GM12874 (cell line): ENCODE results near the gene SUN5.

Source experiments
- TF ChIP-seq, protein P1 (sequence below): IDR thresholded peaks from 2 replicates; pipeline ENCODE4 v1.5.1; 2011; ENCODE audit warnings: low read depth, mild to moderate bottlenecking, control low read depth, low read length, moderate library complexity; ENCODE audit not compliant: insufficient read depth

The SUN5 gene

DNA sequence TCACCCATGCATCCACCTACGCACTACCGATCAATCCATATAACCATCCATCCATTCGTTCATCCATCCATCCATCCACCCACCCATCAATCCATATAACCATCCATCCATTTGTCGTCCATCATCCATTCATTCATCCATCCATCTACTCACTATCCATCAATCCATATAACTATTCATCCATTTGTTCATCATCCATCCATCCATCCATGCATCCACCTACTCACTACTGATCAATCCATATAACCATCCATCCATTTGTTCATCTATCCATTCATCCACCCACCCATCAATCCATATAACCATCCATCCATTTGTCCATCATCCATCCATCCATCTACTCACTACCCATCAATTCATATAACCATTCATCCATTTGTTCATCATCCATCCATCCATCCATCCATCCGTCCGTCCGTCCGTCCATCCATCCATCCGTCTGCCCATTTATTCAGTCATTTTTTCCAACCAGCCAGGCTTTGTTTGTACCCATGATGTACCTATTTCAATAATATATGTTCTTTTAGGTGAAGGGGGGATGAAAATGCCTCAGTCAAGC, 21.2 kb upstream of the SUN5 start:
- TF ChIP-seq, protein P1, sequence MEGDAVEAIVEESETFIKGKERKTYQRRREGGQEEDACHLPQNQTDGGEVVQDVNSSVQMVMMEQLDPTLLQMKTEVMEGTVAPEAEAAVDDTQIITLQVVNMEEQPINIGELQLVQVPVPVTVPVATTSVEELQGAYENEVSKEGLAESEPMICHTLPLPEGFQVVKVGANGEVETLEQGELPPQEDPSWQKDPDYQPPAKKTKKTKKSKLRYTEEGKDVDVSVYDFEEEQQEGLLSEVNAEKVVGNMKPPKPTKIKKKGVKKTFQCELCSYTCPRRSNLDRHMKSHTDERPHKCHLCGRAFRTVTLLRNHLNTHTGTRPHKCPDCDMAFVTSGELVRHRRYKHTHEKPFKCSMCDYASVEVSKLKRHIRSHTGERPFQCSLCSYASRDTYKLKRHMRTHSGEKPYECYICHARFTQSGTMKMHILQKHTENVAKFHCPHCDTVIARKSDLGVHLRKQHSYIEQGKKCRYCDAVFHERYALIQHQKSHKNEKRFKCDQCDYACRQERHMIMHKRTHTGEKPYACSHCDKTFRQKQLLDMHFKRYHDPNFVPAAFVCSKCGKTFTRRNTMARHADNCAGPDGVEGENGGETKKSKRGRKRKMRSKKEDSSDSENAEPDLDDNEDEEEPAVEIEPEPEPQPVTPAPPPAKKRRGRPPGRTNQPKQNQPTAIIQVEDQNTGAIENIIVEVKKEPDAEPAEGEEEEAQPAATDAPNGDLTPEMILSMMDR, result no peak

DNA sequence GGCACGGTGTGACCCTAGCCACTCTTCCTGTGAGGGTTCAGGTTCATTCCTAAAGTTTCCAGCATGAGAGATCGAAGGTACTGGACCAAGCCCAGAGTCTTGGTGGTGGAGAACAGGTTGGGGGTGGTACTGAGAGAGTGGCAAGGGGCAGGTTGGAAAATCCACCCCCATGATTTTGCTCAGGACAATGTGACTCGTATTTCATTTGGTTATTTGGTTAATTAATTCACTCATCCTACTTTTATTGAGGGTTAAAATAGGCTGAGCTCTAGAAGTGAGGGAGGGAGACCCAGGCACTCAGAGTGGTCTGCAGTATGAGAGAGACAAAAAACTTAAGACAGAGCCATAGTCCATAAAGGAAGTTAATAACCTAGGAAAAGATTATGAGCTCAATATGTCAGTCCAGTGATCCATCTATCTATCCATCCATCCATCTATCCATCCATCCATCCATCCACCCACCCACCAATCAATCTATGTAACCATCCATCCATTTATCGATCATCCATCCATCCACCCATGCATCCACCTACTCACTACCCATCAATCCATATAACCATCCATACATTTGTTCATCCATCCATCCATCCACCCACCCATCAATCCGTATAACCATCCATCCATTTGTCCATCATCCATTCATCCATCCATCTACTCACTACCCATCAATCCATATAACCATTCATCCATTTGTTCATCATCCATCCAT, 20.5 kb upstream of the SUN5 start:
- TF ChIP-seq, protein P1, result no peak

DNA sequence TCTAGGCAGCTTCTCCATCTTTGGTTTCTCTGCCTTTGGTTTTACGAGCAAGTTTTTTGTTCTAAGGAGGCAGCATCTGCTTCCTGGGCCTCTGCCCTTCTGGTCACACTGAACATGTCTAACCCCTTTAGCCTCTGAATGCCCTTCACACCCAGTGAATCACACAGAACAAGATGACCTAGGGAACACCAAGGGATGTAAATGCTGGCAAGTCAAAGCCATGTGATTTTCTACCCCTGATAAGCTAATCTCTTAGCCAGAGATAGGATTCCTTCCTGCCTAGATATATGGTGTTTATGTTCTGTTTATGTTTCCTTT, 20.0 kb upstream of the SUN5 start:
- TF ChIP-seq, protein P1, result no peak

DNA sequence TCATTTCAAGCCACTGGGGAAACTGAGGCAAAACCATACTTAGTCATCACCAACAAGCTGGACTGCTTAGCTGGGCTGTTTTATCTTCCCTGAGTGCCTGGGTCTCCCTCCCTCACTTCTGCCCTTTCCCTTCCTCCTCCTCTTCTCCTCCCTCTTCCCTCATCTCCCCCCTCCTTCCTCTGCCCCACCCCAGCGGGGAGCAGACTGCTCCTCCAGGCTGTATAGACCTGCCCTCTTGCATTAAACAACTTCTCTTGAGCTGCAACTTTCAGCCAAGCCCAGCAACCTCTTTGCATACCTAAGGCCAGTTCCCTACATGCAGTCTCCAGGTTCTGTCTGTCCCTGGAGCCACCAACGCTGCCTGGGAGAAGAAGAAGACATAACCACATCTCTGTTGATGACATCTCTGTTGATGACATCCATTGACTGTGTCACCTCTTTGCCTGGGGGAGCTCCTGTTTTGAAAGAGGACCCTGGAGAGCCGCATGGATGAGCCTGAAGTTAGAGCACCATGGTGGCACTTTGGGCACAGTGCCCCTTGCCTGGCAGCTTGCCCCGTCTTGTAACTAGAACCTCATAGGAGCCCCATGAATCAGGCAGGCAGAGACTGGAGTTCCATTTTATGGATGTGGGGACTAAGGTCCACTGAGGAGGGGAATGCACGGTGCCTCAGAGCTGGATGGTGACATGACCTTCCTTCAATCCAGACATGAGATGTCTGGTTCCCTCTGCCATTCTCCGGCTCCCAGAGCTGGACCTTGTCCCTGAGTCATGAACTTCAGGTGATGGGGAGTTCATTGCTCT, 19.4 kb upstream of the SUN5 start:
- TF ChIP-seq, protein P1, result no peak

DNA sequence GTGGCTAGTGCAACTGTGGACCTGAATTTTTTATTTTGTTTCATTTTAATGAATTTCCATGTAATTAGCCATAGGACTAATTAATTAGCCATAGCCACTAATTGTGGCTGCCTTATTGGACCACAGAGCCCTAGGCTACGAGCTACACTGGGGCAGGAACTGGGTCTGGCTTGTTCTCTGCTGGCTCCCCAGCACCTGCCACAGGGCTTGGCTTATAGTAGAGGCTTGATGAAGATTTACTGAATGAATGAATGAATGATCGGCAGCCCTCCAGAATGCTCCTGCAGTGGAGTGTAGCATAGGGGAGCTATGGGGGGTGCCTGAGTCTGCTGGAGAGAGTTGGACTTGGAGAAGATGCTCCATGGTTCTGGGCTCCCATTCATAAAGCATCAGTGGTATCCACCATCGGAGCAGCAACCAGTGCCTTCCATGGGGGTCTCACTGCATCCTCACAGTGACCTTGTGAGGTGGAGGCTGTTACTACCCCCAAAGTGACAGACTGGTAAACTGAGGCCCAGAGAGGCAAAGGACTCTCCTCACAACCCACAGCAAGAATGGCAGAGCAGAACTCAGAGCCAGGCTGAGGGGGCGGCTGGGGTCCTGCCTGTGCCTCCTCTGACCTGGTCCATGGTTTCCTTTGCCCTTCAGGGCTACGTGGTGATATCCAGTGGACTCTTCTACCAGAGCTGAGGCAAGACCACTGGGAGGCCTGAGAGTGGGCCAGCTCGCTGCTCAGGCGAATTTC, 18.6 kb upstream of the SUN5 start:
- TF ChIP-seq, protein P1, result no peak

DNA sequence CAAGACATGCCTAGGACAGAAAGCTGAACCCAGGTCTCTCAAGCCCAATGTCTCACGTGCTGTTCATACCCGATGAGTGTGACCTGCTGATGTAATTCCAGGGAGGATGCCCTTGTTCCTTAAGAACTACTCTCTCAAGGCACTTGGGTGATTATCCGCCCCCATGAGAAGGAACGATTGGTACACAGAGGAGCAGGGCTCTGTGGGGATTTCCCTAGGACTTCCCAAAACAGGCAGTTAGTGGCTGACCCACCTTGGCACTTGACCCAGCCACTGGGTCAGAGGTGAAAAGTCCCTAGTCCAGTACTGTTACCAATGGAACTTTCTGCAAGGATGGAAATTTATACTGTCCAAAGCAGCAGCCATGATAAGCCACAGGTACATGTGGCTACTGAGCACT, 18.1 kb upstream of the SUN5 start:
- TF ChIP-seq, protein P1, result no peak

DNA sequence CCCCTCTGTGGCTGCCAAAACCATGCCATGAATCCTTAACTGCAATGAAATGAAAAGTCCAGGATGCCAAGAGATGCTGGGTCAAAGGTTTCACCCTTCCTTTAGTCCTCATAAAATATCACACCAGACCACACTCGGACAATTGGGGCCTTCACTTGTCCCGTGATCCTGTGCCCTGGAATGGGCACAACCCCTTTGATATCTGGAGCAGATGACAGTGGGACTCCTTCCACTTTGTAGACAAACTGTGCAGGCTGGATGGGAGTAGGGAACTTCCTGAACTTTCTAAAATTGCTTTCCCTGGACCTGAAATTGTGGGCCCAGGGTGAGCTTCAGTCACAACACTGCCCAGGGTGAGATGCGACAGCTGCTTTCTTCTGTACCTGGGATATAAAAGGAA, 17.6 kb upstream of the SUN5 start:
- TF ChIP-seq, protein P1, result no peak
